Heart left ventricle (tissue), 13 donors: ENCODE results near the gene PSG7.

Experiments used
- POLR2A ChIP-seq, 2 donors: fragments of 450-650 bp; IDR thresholded peaks; one replicate each; pipeline ENCODE4 v1.6.1; 2017; ENCODE audit warnings: antibody characterized with exemption in 2 of 2, mild to moderate bottlenecking in 2 of 2, moderate library complexity in 2 of 2
- TF ChIP-seq, protein P1 (sequence below), 12 donors: fragments of 200-600 bp; sonication (generic) in 4 of 12; IDR thresholded peaks; one replicate each; pipeline versions ENCODE4 v1.5.0 to v1.8.0; 2018 to 2022; ENCODE audit warnings: antibody characterized with exemption in 12 of 12, mild to moderate bottlenecking in 5 of 12
- donor health status: ischemic (EF 13 %, LVEDD 7.1; RV severe dilation, severe dysfunction).
- donor health status: DM: no; HTN: yes; CAD: no.
- donor health status: DM: no; HTN: no; CAD: no.
- donor health status: ischemic (EF 25% LVEDD 6.9; RV normal size, moderate dysfunction).
- donor health status: ischemic (EF 25% LVEDD 5.7; RV mildly dilated, moderate dysfunction).
- donor health status: ischemic (EF 35%, LVEDD 5.7; RV mildly dilated, moderate dysfunction).
- donor health status: nonischemic (EF 11% LVEDD 7.7; RV severe dilation, severe dysfunction).
- donor health status: DM: yes; HTN: yes; CAD: no.
- donor health status: PGD.
- donor health status: ischemic (EF 29% LVEDD 5.4; RV normal size, mild dysfunction).
- donor health status: nonischemic (EF 23%, LVEDD 6.1; RV moderate dilation, normal function).

GRCh38 chr19:42926781-42927180 is 10.2 kb downstream of the PSG7 start:
- TF ChIP-seq, protein P1, sequence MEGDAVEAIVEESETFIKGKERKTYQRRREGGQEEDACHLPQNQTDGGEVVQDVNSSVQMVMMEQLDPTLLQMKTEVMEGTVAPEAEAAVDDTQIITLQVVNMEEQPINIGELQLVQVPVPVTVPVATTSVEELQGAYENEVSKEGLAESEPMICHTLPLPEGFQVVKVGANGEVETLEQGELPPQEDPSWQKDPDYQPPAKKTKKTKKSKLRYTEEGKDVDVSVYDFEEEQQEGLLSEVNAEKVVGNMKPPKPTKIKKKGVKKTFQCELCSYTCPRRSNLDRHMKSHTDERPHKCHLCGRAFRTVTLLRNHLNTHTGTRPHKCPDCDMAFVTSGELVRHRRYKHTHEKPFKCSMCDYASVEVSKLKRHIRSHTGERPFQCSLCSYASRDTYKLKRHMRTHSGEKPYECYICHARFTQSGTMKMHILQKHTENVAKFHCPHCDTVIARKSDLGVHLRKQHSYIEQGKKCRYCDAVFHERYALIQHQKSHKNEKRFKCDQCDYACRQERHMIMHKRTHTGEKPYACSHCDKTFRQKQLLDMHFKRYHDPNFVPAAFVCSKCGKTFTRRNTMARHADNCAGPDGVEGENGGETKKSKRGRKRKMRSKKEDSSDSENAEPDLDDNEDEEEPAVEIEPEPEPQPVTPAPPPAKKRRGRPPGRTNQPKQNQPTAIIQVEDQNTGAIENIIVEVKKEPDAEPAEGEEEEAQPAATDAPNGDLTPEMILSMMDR (IDR thresholded peaks at IDR 0.05) = no peak
- TF ChIP-seq POLR2A (IDR thresholded peaks at IDR 0.05) = no peak
